HepG2 (cell line): ENCODE results near the gene SYNC. TPM values are rescaled to one million over a fixed set of nuclear protein-coding genes. Genes with fewer than 3 reads are reported as not detected.

Source experiments
- AGO2 ChIP-seq: fragments of 200-400 bp; formaldehyde crosslinking; optimal IDR thresholded peaks from 2 replicates; pipeline ENCODE3; 2017; ENCODE audit warnings: mild to moderate bottlenecking, low read depth, low read length, moderate library complexity
- ATF3 ChIP-seq: sonication (generic); formaldehyde crosslinking; IDR thresholded peaks from 2 replicates; pipeline ENCODE4 v1.4.0; 2020; ENCODE audit warnings: missing genetic modification reagents
- CBFB ChIP-seq: sonication (generic); formaldehyde crosslinking; IDR thresholded peaks from 2 replicates; pipeline ENCODE4 v1.4.0; 2020; ENCODE audit warnings: missing genetic modification reagents
- ERF ChIP-seq: IDR thresholded peaks from 2 replicates; pipeline ENCODE4 v1.6.1; 2018; ENCODE audit warnings: missing biosample characterization, missing genetic modification reagents
- FOXC1 ChIP-seq: sonication (generic); formaldehyde crosslinking; IDR thresholded peaks from 2 replicates; pipeline ENCODE4 v1.8.0; 2022; ENCODE audit warnings: mild to moderate bottlenecking, missing genetic modification reagents, borderline replicate concordance
- FOXJ3 ChIP-seq: sonication (generic); formaldehyde crosslinking; IDR thresholded peaks from 2 replicates; pipeline ENCODE4 v1.4.0; 2020; ENCODE audit warnings: missing genetic modification reagents, mild to moderate bottlenecking, borderline replicate concordance
- KAT2B ChIP-seq: fragments of 150-350 bp; IDR thresholded peaks from 2 replicates; pipeline ENCODE4 v1.6.1; 2014; ENCODE audit warnings: low read depth, low read length, borderline replicate concordance
- MAX ChIP-seq: IDR thresholded peaks from 2 replicates; pipeline ENCODE4 v1.6.1; 2012; ENCODE audit warnings: inconsistent platforms
- NFE2L1 ChIP-seq: sonication (generic); formaldehyde crosslinking; IDR thresholded peaks from 2 replicates; pipeline ENCODE4 v1.4.0; 2020; ENCODE audit warnings: missing genetic modification reagents, mild to moderate bottlenecking, borderline replicate concordance
- NFRKB ChIP-seq: fragments of 450-650 bp; IDR thresholded peaks from 2 replicates; pipeline ENCODE4 v1.6.1; 2017
- NR2C2 ChIP-seq: sonication (generic); formaldehyde crosslinking; IDR thresholded peaks from 2 replicates; pipeline ENCODE4 v1.4.0; 2020; ENCODE audit warnings: missing genetic modification reagents, mild to moderate bottlenecking, moderate library complexity, borderline replicate concordance
- SIX1 ChIP-seq: sonication (generic); formaldehyde crosslinking; IDR thresholded peaks from 2 replicates; pipeline ENCODE4 v1.4.0; 2020; ENCODE audit warnings: missing genetic modification reagents, borderline replicate concordance
- THRA ChIP-seq: sonication (generic); formaldehyde crosslinking; IDR thresholded peaks from 2 replicates; pipeline ENCODE4 v1.4.0; 2020; ENCODE audit warnings: missing genetic modification reagents, borderline replicate concordance
- ZFP90 ChIP-seq: sonication (generic); formaldehyde crosslinking; IDR thresholded peaks from 2 replicates; pipeline ENCODE4 v1.8.0; 2022; ENCODE audit warnings: missing genetic modification reagents, mild to moderate bottlenecking, inconsistent platforms, borderline replicate concordance
- ZMYM4 ChIP-seq: sonication (generic); formaldehyde crosslinking; IDR thresholded peaks from 2 replicates; pipeline ENCODE4 v1.8.1; 2023; ENCODE audit warnings: mild to moderate bottlenecking, missing genetic modification reagents
- ZNF160 ChIP-seq: sonication (generic); formaldehyde crosslinking; IDR thresholded peaks from 2 replicates; pipeline ENCODE4 v1.8.0; 2022; ENCODE audit warnings: mild to moderate bottlenecking, inconsistent platforms, missing genetic modification reagents
- ZNF274 ChIP-seq: sonication (generic); formaldehyde crosslinking; IDR thresholded peaks from 2 replicates; pipeline ENCODE4 v1.5.1; 2020; ENCODE audit warnings: mild to moderate bottlenecking, missing genetic modification reagents
- ZNF335 ChIP-seq: sonication (generic); formaldehyde crosslinking; IDR thresholded peaks from 2 replicates; pipeline ENCODE4 v1.4.0; 2020; ENCODE audit warnings: missing genetic modification reagents
- ZNF44 ChIP-seq: sonication (generic); formaldehyde crosslinking; IDR thresholded peaks from 2 replicates; pipeline ENCODE4 v1.5.1; 2020; ENCODE audit warnings: mild to moderate bottlenecking, missing genetic modification reagents
- ZNF841 ChIP-seq: sonication (generic); formaldehyde crosslinking; IDR thresholded peaks from 2 replicates; pipeline ENCODE4 v1.8.1; 2023; ENCODE audit warnings: missing genetic modification reagents, borderline replicate concordance
- ZSCAN29 ChIP-seq: sonication (generic); formaldehyde crosslinking; conservative IDR thresholded peaks from 2 replicates; pipeline ENCODE4 v1.4.0; 2020; ENCODE audit warnings: mild to moderate bottlenecking, missing genetic modification reagents
- polyA plus RNA-seq, 8 experiments: library from polyadenylated mRNA; depleted of rRNA in 3 of 8; stranded (reverse) in 7 of 8; unstranded in 1 of 8; fragments of >200 nt; fragmentation: Illumina TruSeq in 4 of 8; extraction: Trizol in 4 of 8; gene quantifications; 2 replicates each; pipeline versions ENCODE4 v1.2.1 to v1.2.3, GENCODE V29; 2011 to 2016; ENCODE audit warnings: low read depth in 4 of 8, missing spikeins in 1 of 8, mixed read lengths in 1 of 8; ENCODE audit not compliant: insufficient read depth in 1 of 8
- total RNA-seq, 5 experiments: library from RNA; depleted of rRNA; stranded (reverse); fragments of >200 nt; fragmentation: Illumina TruSeq; extraction: Trizol; gene quantifications; 2 replicates each; pipeline ENCODE4 v1.2.3, GENCODE V29; 2016; ENCODE audit warnings: low read depth in 1 of 5
- TF ChIP-seq, protein P1 (sequence below): sonication (generic); formaldehyde crosslinking; IDR thresholded peaks from 2 replicates; pipeline ENCODE4; 2020; ENCODE audit warnings: missing genetic modification reagents, mild to moderate bottlenecking, borderline replicate concordance
- TF ChIP-seq, protein P2 (sequence below): sonication (generic); formaldehyde crosslinking; IDR thresholded peaks from 2 replicates; pipeline ENCODE4 v1.4.0; 2020; ENCODE audit warnings: missing genetic modification reagents; ENCODE audit errors: not compliant biosample characterization

The SYNC gene
- total and polyA plus RNA-seq, 2 of the 13 experiments (the other 11 are each of a cell fraction or from before 2014, with no cell fraction given), result 2.4 to 5.4 TPM

GRCh38 chr1:32741413-32742198 lies 39.0 kb upstream of the SYNC start (continued):
- TF ChIP-seq, protein P1, sequence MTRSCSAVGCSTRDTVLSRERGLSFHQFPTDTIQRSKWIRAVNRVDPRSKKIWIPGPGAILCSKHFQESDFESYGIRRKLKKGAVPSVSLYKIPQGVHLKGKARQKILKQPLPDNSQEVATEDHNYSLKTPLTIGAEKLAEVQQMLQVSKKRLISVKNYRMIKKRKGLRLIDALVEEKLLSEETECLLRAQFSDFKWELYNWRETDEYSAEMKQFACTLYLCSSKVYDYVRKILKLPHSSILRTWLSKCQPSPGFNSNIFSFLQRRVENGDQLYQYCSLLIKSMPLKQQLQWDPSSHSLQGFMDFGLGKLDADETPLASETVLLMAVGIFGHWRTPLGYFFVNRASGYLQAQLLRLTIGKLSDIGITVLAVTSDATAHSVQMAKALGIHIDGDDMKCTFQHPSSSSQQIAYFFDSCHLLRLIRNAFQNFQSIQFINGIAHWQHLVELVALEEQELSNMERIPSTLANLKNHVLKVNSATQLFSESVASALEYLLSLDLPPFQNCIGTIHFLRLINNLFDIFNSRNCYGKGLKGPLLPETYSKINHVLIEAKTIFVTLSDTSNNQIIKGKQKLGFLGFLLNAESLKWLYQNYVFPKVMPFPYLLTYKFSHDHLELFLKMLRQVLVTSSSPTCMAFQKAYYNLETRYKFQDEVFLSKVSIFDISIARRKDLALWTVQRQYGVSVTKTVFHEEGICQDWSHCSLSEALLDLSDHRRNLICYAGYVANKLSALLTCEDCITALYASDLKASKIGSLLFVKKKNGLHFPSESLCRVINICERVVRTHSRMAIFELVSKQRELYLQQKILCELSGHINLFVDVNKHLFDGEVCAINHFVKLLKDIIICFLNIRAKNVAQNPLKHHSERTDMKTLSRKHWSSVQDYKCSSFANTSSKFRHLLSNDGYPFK (CRISPR knock-in tag), result no peak
- TF ChIP-seq ZSCAN29 (CRISPR knock-in tag) (no peak), FOXJ3 (CRISPR knock-in tag) (no peak), NFE2L1 (CRISPR knock-in tag) (no peak), AGO2 (peak; percentile 41), NR2C2 (CRISPR knock-in tag) (peak; percentile 40; the same call in 1 of the 2 replicates), SIX1 (no peak), ZNF335 (no peak), ZNF274 (no peak), THRA (peak; percentile 12; the same call in 1 of the 2 replicates), NFRKB (no peak), ERF (CRISPR knock-in tag) (no peak), ZMYM4 (CRISPR knock-in tag) (peak; percentile 26; the same call in 1 of the 2 replicates), KAT2B (no peak), CBFB (CRISPR knock-in tag) (no peak), ZNF44 (no peak), FOXC1 (CRISPR knock-in tag) (no peak), ZNF841 (CRISPR knock-in tag) (no peak), MAX (peak; percentile 46; the same call in 1 of the 2 replicates), ZNF160 (CRISPR knock-in tag) (no peak), ZFP90 (CRISPR knock-in tag) (no peak), ATF3 (CRISPR knock-in tag) (no peak)
- TF ChIP-seq, protein P2, sequence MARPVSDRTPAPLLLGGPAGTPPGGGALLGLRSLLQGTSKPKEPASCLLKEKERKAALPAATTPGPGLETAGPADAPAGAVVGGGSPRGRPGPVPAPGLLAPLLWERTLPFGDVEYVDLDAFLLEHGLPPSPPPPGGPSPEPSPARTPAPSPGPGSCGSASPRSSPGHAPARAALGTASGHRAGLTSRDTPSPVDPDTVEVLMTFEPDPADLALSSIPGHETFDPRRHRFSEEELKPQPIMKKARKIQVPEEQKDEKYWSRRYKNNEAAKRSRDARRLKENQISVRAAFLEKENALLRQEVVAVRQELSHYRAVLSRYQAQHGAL (CRISPR knock-in tag), result no peak
